Neuronal stem cell (in vitro differentiated cells): ENCODE measurements around the gene WNT11.

ENCODE experiments used
- DNase-seq: peaks from one replicate; pipeline ENCODE4 v3.0.0-alpha.2; 2013; ENCODE audit warnings: low spot score
- H2AFZ ChIP-seq: one replicate; pipeline ENCODE4 v1.6.1; 2013; ENCODE audit warnings: mild to moderate bottlenecking, low read length, inconsistent platforms
- H2AK5ac ChIP-seq: 2 replicates; pipeline ENCODE4 v1.6.1; 2013; ENCODE audit warnings: low read depth, mild to moderate bottlenecking, inconsistent platforms, low read length, moderate library complexity, mixed read lengths
- H2BK120ac ChIP-seq: 2 replicates; pipeline ENCODE4 v1.6.1; 2013; ENCODE audit warnings: low read depth, mild to moderate bottlenecking, inconsistent platforms, low read length, moderate library complexity, mixed read lengths
- H2BK12ac ChIP-seq: one replicate; pipeline ENCODE4 v1.6.1; 2013; ENCODE audit warnings: low read length, inconsistent platforms
- H2BK15ac ChIP-seq: 2 replicates; pipeline ENCODE4 v1.6.1; 2013; ENCODE audit warnings: mild to moderate bottlenecking, low read length, inconsistent platforms, mixed read lengths
- H2BK5ac ChIP-seq: one replicate; pipeline ENCODE4 v1.6.1; 2013; ENCODE audit warnings: inconsistent platforms, mild to moderate bottlenecking, low read length, moderate library complexity
- H3K14ac ChIP-seq: one replicate; pipeline ENCODE4 v1.6.1; 2013; ENCODE audit warnings: low read length, inconsistent platforms
- H3K18ac ChIP-seq: 2 replicates; pipeline ENCODE4 v1.6.1; 2013; ENCODE audit warnings: low read length, inconsistent platforms
- H3K23ac ChIP-seq: 2 replicates; pipeline ENCODE4 v1.6.1; 2013; ENCODE audit warnings: low read depth, mild to moderate bottlenecking, mixed read lengths, low read length, inconsistent platforms; ENCODE audit not compliant: poor library complexity
- H3K27ac ChIP-seq: replicated peaks from 3 replicates; pipeline ENCODE4 v1.5.1; 2013; ENCODE audit warnings: low read length, inconsistent platforms
- H3K27me3 ChIP-seq, 3 experiments: 2 replicates each; pipeline ENCODE4 v1.6.1; 2013; ENCODE audit warnings: low read length in 3 of 3, mild to moderate bottlenecking in 2 of 3, inconsistent platforms in 1 of 3, low read depth in 1 of 3, mixed read lengths in 1 of 3, moderate library complexity in 1 of 3; ENCODE audit not compliant: control insufficient read depth in 3 of 3, insufficient read depth in 3 of 3
- H3K36me3 ChIP-seq, 2 donors: replicated peaks in 1 of 2; 2 replicates each; pipeline ENCODE4 v1.6.1; 2013; ENCODE audit warnings: low read length in 2 of 2; ENCODE audit not compliant: control insufficient read depth in 2 of 2, insufficient read depth in 2 of 2
- H3K4ac ChIP-seq: 2 replicates; pipeline ENCODE4 v1.6.1; 2013; ENCODE audit warnings: inconsistent platforms, mild to moderate bottlenecking, low read length, moderate library complexity
- H3K4me1 ChIP-seq, 2 donors: 1 replicate in 1 of 2; 2 replicates in 1 of 2; pipeline ENCODE4 v1.6.1; 2013; ENCODE audit warnings: low read length in 2 of 2, low read depth in 1 of 2; ENCODE audit not compliant: control insufficient read depth in 2 of 2, insufficient read depth in 1 of 2
- H3K4me2 ChIP-seq: one replicate; pipeline ENCODE4 v1.6.1; 2013; ENCODE audit warnings: mild to moderate bottlenecking, low read length, inconsistent platforms; ENCODE audit not compliant: insufficient read depth, poor library complexity, severe bottlenecking
- H3K4me3 ChIP-seq, 2 donors: 2 replicates each; pipeline ENCODE4 v1.5.1; 2013; ENCODE audit warnings: low read length in 2 of 2, mild to moderate bottlenecking in 2 of 2, inconsistent platforms in 1 of 2, moderate library complexity in 1 of 2
- H3K79me1 ChIP-seq: one replicate; pipeline ENCODE4 v1.6.1; 2013; ENCODE audit warnings: low read depth, mild to moderate bottlenecking, inconsistent platforms, low read length, moderate library complexity
- H3K9ac ChIP-seq: one replicate; pipeline ENCODE4 v1.6.1; 2013; ENCODE audit warnings: mild to moderate bottlenecking, low read depth, low read length, inconsistent platforms; ENCODE audit not compliant: poor library complexity
- H3K9me3 ChIP-seq, 2 donors: replicated peaks in 1 of 2; 2 replicates each; pipeline versions ENCODE3 to v1.6.1; 2013; ENCODE audit warnings: low read length in 2 of 2, mild to moderate bottlenecking in 2 of 2, inconsistent platforms in 1 of 2, low read depth in 1 of 2, mixed read lengths in 1 of 2, moderate library complexity in 1 of 2; ENCODE audit not compliant: control insufficient read depth in 2 of 2, insufficient read depth in 1 of 2
- H4K8ac ChIP-seq: one replicate; pipeline ENCODE4 v1.6.1; 2013; ENCODE audit warnings: low read depth, mild to moderate bottlenecking, inconsistent platforms, low read length, moderate library complexity
- H4K91ac ChIP-seq: one replicate; pipeline ENCODE4 v1.6.1; 2013; ENCODE audit warnings: low read length, low read depth, mild to moderate bottlenecking, inconsistent platforms; ENCODE audit not compliant: poor library complexity
- WGBS, 2 donors: extraction: QIAGEN DNeasy Blood & Tissue Kit; methylation state at CpG; one replicate each; pipeline ENCODE4 v1.1.7; 2013; ENCODE audit warnings: missing lambda C conversion rate in 2 of 2, mixed read lengths in 1 of 2; ENCODE audit not compliant: insufficient read length in 2 of 2, insufficient replicate concordance in 1 of 2; ENCODE audit errors: extremely low coverage in 2 of 2; 5-methylcytosine and 5-hydroxymethylcytosine counted together

Gene WNT11

DNA sequence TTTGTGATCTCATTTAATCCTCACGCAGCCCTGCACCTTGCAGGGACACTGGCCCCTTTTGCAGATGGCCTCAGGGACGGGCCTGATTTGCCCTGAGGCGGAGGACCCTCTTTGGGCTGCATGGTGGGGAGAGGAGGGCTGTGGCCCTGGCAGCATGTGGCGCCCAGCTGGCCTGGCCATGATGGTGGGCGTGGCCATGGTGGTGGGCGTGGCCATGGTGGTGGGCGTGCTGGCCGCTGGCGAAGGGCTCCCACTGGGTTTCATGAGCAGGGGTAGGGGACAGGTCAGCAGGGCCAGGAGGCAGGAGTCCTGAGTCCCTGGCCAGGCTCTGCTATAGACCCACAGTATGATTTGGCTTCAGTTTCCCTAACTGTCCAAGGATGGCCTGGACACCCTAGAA is 13.1 kb downstream of the WNT11 start:
- Histone ChIP-seq H2AFZ (no peak overlapping the region), H4K8ac (no peak overlapping the region), H3K79me1 (peaks cover 2% of the 10 kb centered on the region), H3K9ac (no peak overlapping the region), H3K27ac (no peak overlapping the region), H3K36me3 (no peaks in the 10 kb centered on the region), H3K27me3 (peaks cover 0 to 28% (median 0%) of the 10 kb centered on the region in 3 experiments), H2BK120ac (peak overlapping the region; percentile 67), H3K9me3 (no peaks in the 10 kb centered on the region), H2BK12ac (peak overlapping the region; percentile 36), H3K23ac (peak overlapping the region; percentile 90), H3K4me3 (no peak overlapping the region), H4K91ac (no peak overlapping the region), H3K14ac (peak overlapping the region; percentile 94), H3K18ac (peak overlapping the region; percentile 52), H2BK15ac (peak overlapping the region; percentile 47), H3K4me2 (no peak overlapping the region), H2AK5ac (peak overlapping the region; percentile 95), H3K4me1 (peaks cover 0 to 5% of the 10 kb centered on the region in 2 donors), H2BK5ac (peak overlapping the region; percentile 48), H3K4ac (no peak overlapping the region)
- WGBS, 2 donors, result no CpG with 5 or more reads among the region's 9 CpGs
- no peak for DNase-seq

DNA sequence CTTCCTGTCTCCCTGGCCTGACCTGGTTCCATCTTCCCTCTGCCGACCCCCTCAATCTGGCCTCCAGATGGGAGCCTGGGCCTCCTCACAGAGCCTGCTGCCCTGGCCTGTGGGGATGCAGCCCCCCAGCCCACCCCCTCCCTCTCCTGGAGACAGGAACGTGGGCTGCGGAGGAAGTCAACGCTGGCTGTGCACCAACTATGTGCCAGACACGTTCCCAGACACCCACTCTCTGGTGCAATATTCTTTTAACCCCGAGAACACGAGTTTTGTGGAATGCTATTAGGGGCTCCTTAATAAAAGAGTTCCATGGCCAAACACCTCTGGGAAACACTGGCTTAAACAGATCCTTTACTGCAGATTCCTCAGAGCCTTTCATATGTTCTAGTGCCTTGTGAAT is 15.9 kb downstream of the WNT11 start:
- peak overlapping the region; percentile 35 for H2AFZ ChIP-seq
- no peak overlapping the region for H2BK120ac ChIP-seq
- H3K14ac ChIP-seq, result no peak overlapping the region
- peak overlapping the region; percentile 26 for H2BK5ac ChIP-seq
- H4K8ac ChIP-seq, result no peak overlapping the region
- H3K4ac ChIP-seq, result no peak overlapping the region
- H3K9me3 ChIP-seq, result no peaks in the 10 kb centered on the region
- no peaks in the 10 kb centered on the region for H3K36me3 ChIP-seq
- peaks cover 5 to 8% of the 10 kb centered on the region in 2 donors for H3K4me1 ChIP-seq
- H3K4me2 ChIP-seq, result no peak overlapping the region
- H2BK15ac ChIP-seq, result no peak overlapping the region
- H3K4me3 ChIP-seq, result no peak overlapping the region
- peak overlapping the region; percentile 7 for H3K18ac ChIP-seq
- H3K79me1 ChIP-seq, result peaks cover 2% of the 10 kb centered on the region
- H4K91ac ChIP-seq, result no peak overlapping the region
- no CpG with 5 or more reads among the region's 7 CpGs for WGBS, 2 donors
- H3K27me3 ChIP-seq, result peaks cover 0 to 24% (median 0%) of the 10 kb centered on the region in 3 experiments
- no peak overlapping the region for H2AK5ac ChIP-seq
- H2BK12ac ChIP-seq, result no peak overlapping the region
- H3K23ac ChIP-seq, result peak overlapping the region; percentile 44
- H3K9ac ChIP-seq, result no peak overlapping the region
- H3K27ac ChIP-seq, result no peak overlapping the region
- DNase-seq, result no peak

DNA sequence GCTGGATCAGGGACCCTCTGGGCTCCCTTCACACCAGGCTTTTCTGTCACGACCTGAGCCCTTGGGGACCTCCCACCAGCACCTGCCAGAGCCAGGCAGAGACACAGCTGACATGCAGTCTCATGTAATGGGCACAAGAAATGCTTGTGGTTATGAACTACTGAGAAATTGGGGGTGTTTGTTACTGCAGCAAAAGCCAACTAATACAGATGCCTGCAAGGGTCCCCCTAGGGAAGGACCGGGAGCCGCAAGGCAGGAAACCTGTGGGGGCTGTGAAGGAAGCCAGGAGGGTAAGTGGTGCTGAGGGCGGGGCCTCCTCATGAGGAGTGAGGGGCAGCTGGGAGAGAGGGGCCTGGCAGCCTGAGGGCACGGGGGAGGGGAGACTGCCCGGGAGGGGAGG is 16.6 kb downstream of the WNT11 start:
- no peak for DNase-seq
- Histone ChIP-seq H3K23ac (no peak overlapping the region), H3K14ac (no peak overlapping the region), H2AK5ac (peak overlapping the region; percentile 66), H2BK12ac (no peak overlapping the region), H4K91ac (no peak overlapping the region), H3K27me3 (peaks cover 0 to 24% (median 0%) of the 10 kb centered on the region in 3 experiments), H3K4me2 (no peak overlapping the region), H3K36me3 (no peaks in the 10 kb centered on the region), H3K4ac (no peak overlapping the region), H2BK120ac (no peak overlapping the region), H3K9me3 (no peaks in the 10 kb centered on the region), H4K8ac (no peak overlapping the region), H3K27ac (no peak overlapping the region), H3K4me1 (peaks cover under 1 to 8% of the 10 kb centered on the region in 2 donors), H3K4me3 (no peak overlapping the region), H2AFZ (peak overlapping the region; percentile 35), H3K9ac (no peak overlapping the region), H2BK15ac (no peak overlapping the region), H2BK5ac (no peak overlapping the region), H3K18ac (no peak overlapping the region), H3K79me1 (peaks cover 2% of the 10 kb centered on the region)
- WGBS, 2 donors, result no CpG with 5 or more reads among the region's 6 CpGs

DNA sequence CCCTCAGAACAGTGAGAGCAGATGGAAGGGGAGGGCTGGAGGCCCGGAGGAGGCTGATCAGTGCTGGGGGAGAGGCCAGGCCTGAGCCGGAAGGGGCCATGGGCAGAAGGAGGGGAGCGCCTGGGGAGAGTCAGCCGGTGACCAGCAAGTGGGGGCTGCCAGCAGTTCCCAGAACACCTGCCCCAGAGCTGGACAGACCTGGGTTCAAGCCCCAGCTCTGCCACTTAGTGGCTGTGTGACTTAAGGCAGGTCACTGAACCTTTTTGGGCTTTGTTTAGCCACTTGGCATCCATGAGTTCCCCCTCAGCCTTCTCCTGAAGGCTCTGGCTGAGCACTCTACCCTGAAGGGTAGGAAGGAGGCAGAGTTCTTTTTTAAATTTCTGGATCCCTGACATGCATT is 17.4 kb downstream of the WNT11 start:
- H3K27me3 ChIP-seq, result peaks cover 0 to 28% (median 0%) of the 10 kb centered on the region in 3 experiments
- no peak overlapping the region for H2AFZ ChIP-seq
- H3K23ac ChIP-seq, result no peak overlapping the region
- no peak overlapping the region for H3K4ac ChIP-seq
- no peak overlapping the region for H3K9ac ChIP-seq
- no peak overlapping the region for H4K8ac ChIP-seq
- H3K36me3 ChIP-seq, result no peaks in the 10 kb centered on the region
- H3K18ac ChIP-seq, result peak overlapping the region; percentile 11
- no peak overlapping the region for H4K91ac ChIP-seq
- no peaks in the 10 kb centered on the region for H3K9me3 ChIP-seq
- H2BK5ac ChIP-seq, result no peak overlapping the region
- DNase-seq, result no peak
- H2BK120ac ChIP-seq, result no peak overlapping the region
- no peak overlapping the region for H2BK12ac ChIP-seq
- no peak overlapping the region for H3K4me3 ChIP-seq
- H3K14ac ChIP-seq, result no peak overlapping the region
- H3K27ac ChIP-seq, result no peak overlapping the region
- peaks cover 2 to 8% of the 10 kb centered on the region in 2 donors for H3K4me1 ChIP-seq
- H3K79me1 ChIP-seq, result peaks cover 2% of the 10 kb centered on the region
- peak overlapping the region; percentile 25 for H2AK5ac ChIP-seq
- no peak overlapping the region for H2BK15ac ChIP-seq
- H3K4me2 ChIP-seq, result no peak overlapping the region
- WGBS, 2 donors, result no CpG with 5 or more reads among the region's 4 CpGs
